Measurements from ENCODE around the gene PAM16. TPM values are rescaled to one million over a fixed set of nuclear protein-coding genes. Genes with fewer than 3 reads are reported as not detected.

The PAM16 gene
- total and polyA plus RNA-seq, 2 experiments from 2014 or later, result 71.8 to 72.5 TPM

DNA sequence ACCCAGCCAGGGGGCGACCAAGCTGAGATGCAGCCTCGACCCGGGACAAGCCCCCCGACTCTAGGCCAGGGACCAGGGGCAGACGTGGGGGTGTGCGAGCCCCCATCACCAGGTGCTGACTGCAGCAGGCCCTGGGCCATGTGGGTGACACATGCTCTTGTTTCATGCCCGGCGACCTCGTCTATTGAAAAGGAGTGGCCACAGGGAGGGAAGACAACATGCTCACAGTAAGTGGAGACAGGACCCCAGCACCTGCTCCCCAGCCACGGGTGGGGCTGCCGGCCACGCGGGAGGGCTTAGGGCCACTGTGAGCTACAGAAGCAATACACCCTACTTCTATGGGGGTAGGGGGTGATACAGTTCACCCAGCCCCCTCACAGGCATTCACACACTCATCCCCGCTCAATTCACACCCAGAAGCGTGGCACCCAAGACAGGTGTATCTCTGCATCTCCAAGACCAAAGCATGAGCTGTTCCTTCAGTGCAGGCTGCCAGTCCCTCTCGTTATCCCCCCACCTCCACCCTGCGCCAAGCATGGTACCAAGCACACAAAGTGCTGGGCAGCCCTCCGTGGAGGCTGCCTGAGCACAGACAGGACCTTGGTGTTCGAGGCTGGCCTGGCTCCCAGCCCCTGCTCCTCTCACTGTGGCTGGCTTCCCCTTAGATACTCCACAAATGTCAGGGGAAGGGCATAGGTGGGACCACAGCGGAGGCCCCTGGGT, 34.1 kb upstream of the PAM16 start:
- Histone ChIP-seq H3K4me1 (ENCODE audit: low read depth) (peaks cover 38% of the 10 kb centered on the region), H3K36me3 (no peaks in the 10 kb centered on the region), H3K9me3 (ENCODE audit: low read depth) (no peaks in the 10 kb centered on the region), H3K4me3 (no peak overlapping the region), H3K27me3 (no peaks in the 10 kb centered on the region), H3K27ac (peak overlapping the region; percentile 52)
- TF ChIP-seq, protein P1, sequence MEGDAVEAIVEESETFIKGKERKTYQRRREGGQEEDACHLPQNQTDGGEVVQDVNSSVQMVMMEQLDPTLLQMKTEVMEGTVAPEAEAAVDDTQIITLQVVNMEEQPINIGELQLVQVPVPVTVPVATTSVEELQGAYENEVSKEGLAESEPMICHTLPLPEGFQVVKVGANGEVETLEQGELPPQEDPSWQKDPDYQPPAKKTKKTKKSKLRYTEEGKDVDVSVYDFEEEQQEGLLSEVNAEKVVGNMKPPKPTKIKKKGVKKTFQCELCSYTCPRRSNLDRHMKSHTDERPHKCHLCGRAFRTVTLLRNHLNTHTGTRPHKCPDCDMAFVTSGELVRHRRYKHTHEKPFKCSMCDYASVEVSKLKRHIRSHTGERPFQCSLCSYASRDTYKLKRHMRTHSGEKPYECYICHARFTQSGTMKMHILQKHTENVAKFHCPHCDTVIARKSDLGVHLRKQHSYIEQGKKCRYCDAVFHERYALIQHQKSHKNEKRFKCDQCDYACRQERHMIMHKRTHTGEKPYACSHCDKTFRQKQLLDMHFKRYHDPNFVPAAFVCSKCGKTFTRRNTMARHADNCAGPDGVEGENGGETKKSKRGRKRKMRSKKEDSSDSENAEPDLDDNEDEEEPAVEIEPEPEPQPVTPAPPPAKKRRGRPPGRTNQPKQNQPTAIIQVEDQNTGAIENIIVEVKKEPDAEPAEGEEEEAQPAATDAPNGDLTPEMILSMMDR (IDR thresholded peaks at IDR 0.05; ENCODE audit: low read depth, low read length), result no peak
- DNase-seq (ENCODE audit: low read depth in 1 of 2, low spot score in 1 of 2), result no peak

DNA sequence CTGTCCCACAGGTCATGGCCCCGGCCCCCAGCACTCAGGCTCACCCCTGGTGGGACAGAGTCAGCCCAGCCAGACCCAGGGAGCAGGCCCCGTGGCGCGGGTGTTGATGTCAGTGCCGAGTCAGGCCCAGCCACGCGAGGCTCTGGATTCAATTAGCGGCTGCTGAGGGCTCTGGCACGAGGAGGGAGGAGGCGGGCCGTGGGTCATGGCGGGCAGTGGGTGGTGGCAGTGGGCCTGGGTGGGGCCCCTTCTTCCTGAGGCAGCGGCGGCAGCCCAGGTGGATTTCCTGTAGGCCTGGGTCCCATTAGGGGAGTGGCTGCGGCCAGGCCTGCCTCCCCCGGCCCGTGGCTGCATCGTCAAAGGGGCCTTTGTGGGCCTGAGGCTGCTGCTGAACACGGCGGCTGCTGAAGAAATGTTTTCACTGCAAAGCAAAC, 33.4 kb upstream of the PAM16 start:
- no peak for DNase-seq (ENCODE audit: low read depth in 1 of 2, low spot score in 1 of 2)
- TF ChIP-seq, protein P1 (IDR thresholded peaks at IDR 0.05; ENCODE audit: low read depth, low read length), result no peak

GRCh38 chr16:4383591-4384444, 32.7 kb upstream of the PAM16 start:
- Histone ChIP-seq H3K4me3 (no peak overlapping the region), H3K9me3 (ENCODE audit: low read depth) (no peaks in the 10 kb centered on the region), H3K27me3 (no peaks in the 10 kb centered on the region), H3K27ac (peak overlapping the region; percentile 52), H3K4me1 (ENCODE audit: low read depth) (peaks cover 29% of the 10 kb centered on the region), H3K36me3 (no peaks in the 10 kb centered on the region)
- DNase-seq (ENCODE audit: low read depth in 1 of 2, low spot score in 1 of 2), result no peak
- TF ChIP-seq, protein P1 (IDR thresholded peaks at IDR 0.05; ENCODE audit: low read depth, low read length), result no peak

More for the DNA sequence above, 33.4 kb upstream of the PAM16 start:
- Histone ChIP-seq H3K4me3 (no peak overlapping the region), H3K36me3 (no peaks in the 10 kb centered on the region), H3K9me3 (ENCODE audit: low read depth) (no peaks in the 10 kb centered on the region), H3K4me1 (ENCODE audit: low read depth) (peaks cover 31% of the 10 kb centered on the region), H3K27me3 (no peaks in the 10 kb centered on the region), H3K27ac (peak overlapping the region; percentile 52)

GRCh38 chr16:4382795-4383357, 31.8 kb upstream of the PAM16 start:
- Histone ChIP-seq H3K36me3 (no peaks in the 10 kb centered on the region), H3K4me1 (ENCODE audit: low read depth) (peaks cover 29% of the 10 kb centered on the region), H3K27ac (no peak overlapping the region)

More at GRCh38 chr16:4382795-4383357, 31.8 kb upstream of the PAM16 start:
- DNase-seq (ENCODE audit: low read depth in 1 of 2, low spot score in 1 of 2), result no peak
- H3K4me3 ChIP-seq, result no peak overlapping the region
- H3K9me3 ChIP-seq (ENCODE audit: low read depth), result no peaks in the 10 kb centered on the region
- no peaks in the 10 kb centered on the region for H3K27me3 ChIP-seq
- TF ChIP-seq, protein P1 (IDR thresholded peaks at IDR 0.05; ENCODE audit: low read depth, low read length), result no peak
